ENCODE results near the gene FYCO1. TPM values are rescaled to one million over a fixed set of nuclear protein-coding genes. Genes with fewer than 3 reads are reported as not detected.

Gene FYCO1
- total and polyA plus RNA-seq, 2 of the 13 experiments (the other 11 are each of a cell fraction or from before 2014, with no cell fraction given) = 2.7 to 4.2 TPM

GRCh38 chr3:45950131-45950530 is 45.5 kb downstream of the FYCO1 start:
- TF ChIP-seq, protein P1, sequence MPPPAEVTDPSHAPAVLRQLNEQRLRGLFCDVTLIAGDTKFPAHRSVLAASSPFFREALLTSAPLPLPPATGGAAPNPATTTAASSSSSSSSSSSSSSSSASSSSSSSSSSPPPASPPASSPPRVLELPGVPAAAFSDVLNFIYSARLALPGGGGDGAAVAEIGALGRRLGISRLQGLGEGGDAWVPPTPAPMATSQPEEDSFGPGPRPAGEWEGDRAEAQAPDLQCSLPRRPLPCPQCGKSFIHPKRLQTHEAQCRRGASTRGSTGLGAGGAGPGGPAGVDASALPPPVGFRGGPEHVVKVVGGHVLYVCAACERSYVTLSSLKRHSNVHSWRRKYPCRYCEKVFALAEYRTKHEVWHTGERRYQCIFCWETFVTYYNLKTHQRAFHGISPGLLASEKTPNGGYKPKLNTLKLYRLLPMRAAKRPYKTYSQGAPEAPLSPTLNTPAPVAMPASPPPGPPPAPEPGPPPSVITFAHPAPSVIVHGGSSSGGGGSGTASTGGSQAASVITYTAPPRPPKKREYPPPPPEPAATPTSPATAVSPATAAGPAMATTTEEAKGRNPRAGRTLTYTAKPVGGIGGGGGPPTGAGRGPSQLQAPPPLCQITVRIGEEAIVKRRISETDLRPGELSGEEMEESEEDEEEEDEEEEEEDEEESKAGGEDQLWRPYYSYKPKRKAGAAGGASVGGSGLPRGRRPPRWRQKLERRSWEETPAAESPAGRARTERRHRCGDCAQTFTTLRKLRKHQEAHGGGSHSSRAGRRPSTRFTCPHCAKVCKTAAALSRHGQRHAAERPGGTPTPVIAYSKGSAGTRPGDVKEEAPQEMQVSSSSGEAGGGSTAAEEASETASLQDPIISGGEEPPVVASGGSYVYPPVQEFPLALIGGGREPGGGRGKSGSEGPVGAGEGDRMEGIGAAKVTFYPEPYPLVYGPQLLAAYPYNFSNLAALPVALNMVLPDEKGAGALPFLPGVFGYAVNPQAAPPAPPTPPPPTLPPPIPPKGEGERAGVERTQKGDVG (CRISPR knock-in tag; IDR thresholded peaks at IDR 0.05; ENCODE audit: borderline replicate concordance) = no peak
- no peak for TF ChIP-seq AKNA (CRISPR knock-in tag; IDR thresholded peaks at IDR 0.05; ENCODE audit: borderline replicate concordance)
- no peak for TF ChIP-seq ZNF12 (CRISPR knock-in tag; IDR thresholded peaks at IDR 0.05)
- TF ChIP-seq SMYD3 (CRISPR knock-in tag; IDR thresholded peaks at IDR 0.05) = no peak
- no peak for TF ChIP-seq KAT8 (CRISPR knock-in tag; IDR thresholded peaks at IDR 0.05)
- no peak for TF ChIP-seq ZNF484 (CRISPR knock-in tag; IDR thresholded peaks at IDR 0.05; ENCODE audit: borderline replicate concordance, low read depth)
- TF ChIP-seq HOXA9 (CRISPR knock-in tag; IDR thresholded peaks at IDR 0.05; ENCODE audit: borderline replicate concordance) = no peak
- no peak for TF ChIP-seq ARID2 (CRISPR knock-in tag; IDR thresholded peaks at IDR 0.05; ENCODE audit: borderline replicate concordance)
- TF ChIP-seq HNF1B (CRISPR knock-in tag; IDR thresholded peaks at IDR 0.05) = no peak
- no peak for TF ChIP-seq ZNF256 (CRISPR knock-in tag; conservative IDR thresholded peaks at IDR 0.05)
- POLR2A ChIA-PET = no interaction called here
- H3K27me3 ChIP-seq (ENCODE audit: control insufficient read depth in 1 of 2, insufficient read depth in 2 of 2, low read length in 2 of 2) = no peaks in the 10 kb centered on the region
- in situ Hi-C loops (cut with HindIII; ENCODE audit: extremely low pct_ligation_motif_present, low pct_unique_long_range_greater_than_20kb) = no loop called here
- WGBS (ENCODE audit: low lambda C conversion rate) = 100% methylated on average over 2 of the region's 2 CpGs
- CTCF ChIA-PET (ENCODE audit: low intra/inter-chr PET ratio, low total read pairs) = no interaction called here
- no TSS peak for BruUV-seq (replicated peaks)
- no peaks in the 10 kb centered on the region for H3K79me2 ChIP-seq (ENCODE audit: insufficient read depth, low read length)
- no peaks in the 10 kb centered on the region for H3K4me1 ChIP-seq (ENCODE audit: insufficient read depth, low read length)
- no peak overlapping the region for H3K9ac ChIP-seq (ENCODE audit: insufficient read depth, low read depth, low read length)
- H4K20me1 ChIP-seq (ENCODE audit: insufficient read depth, low read length) = no peaks in the 10 kb centered on the region
- peaks cover 48 to 97% of the 10 kb centered on the region in 2 experiments for H3K36me3 ChIP-seq (replicated peaks in 1 of 2; ENCODE audit: control insufficient read depth in 1 of 2, insufficient read depth in 2 of 2, low read length in 2 of 2)
- no peak overlapping the region for H2AFZ ChIP-seq (ENCODE audit: low read length)
- H3K27ac ChIP-seq (ENCODE audit: extremely low read length, insufficient read depth, low read length) = no peak overlapping the region
- no peak for DNase-seq (ENCODE audit: low spot score)
- H3K4me2 ChIP-seq (ENCODE audit: low read depth, low read length) = no peak overlapping the region
- no peak overlapping the region for H3K4me3 ChIP-seq (replicated peaks in 1 of 3; ENCODE audit: insufficient read depth in 1 of 3, low read depth in 2 of 3, low read length in 3 of 3)
- no peaks in the 10 kb centered on the region for H3K9me3 ChIP-seq (ENCODE audit: low read length)
- intact Hi-C loops (cut with micrococcal nuclease; ENCODE audit: unreplicated experiment) = no loop called here
- no peak for FAIRE-seq
- no peak for ATAC-seq

Measured in HepG2 (cell line).